Measurements from ENCODE around the gene DGLUCY. TPM values are rescaled to one million over a fixed set of nuclear protein-coding genes. Genes with fewer than 3 reads are reported as not detected.
A peak's percentile ranks its signal among the peaks of the same experiment; 100 is the strongest.
"Not testable (repeated sequence)": the region's sequence is repeated elsewhere in the genome, so short reads cannot be mapped to it uniquely, and the experiment has no call there.

The DGLUCY gene
- total and polyA plus RNA-seq, 11 donors = 53.7 to 234 (median 138) TPM

GRCh38 chr14:91244501-91244901, 130.6 kb downstream of the DGLUCY start, which contains the start of gene GPR68:
Gene GPR68, minus strand, starts transcription at chr14:91244704. Its CDS starts 9,654 bp downstream, at chr14:91235050.
- TF ChIP-seq, protein P1, sequence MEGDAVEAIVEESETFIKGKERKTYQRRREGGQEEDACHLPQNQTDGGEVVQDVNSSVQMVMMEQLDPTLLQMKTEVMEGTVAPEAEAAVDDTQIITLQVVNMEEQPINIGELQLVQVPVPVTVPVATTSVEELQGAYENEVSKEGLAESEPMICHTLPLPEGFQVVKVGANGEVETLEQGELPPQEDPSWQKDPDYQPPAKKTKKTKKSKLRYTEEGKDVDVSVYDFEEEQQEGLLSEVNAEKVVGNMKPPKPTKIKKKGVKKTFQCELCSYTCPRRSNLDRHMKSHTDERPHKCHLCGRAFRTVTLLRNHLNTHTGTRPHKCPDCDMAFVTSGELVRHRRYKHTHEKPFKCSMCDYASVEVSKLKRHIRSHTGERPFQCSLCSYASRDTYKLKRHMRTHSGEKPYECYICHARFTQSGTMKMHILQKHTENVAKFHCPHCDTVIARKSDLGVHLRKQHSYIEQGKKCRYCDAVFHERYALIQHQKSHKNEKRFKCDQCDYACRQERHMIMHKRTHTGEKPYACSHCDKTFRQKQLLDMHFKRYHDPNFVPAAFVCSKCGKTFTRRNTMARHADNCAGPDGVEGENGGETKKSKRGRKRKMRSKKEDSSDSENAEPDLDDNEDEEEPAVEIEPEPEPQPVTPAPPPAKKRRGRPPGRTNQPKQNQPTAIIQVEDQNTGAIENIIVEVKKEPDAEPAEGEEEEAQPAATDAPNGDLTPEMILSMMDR (IDR thresholded peaks at IDR 0.05) = no peak
- TF ChIP-seq POLR2A (IDR thresholded peaks at IDR 0.05) = no peak
- ATAC-seq (peak; percentile 34 to 84 (median 77)), DNase-seq (peak; percentile 46 to 81 (median 52))
- WGBS, 4 donors = 26 to 45% (median 30%) methylated on average over 8 to 12 of the region's 12 CpGs
- peaks cover 0 to 42% (median 4%) of the 10 kb centered on the region in 12 donors for H3K4me1 ChIP-seq
- peak within 1 kb of the TSS in 5 of 12 donors; percentile 28 to 47 (median 39) for H3K4me3 ChIP-seq
- no peaks in the 10 kb centered on the region for H3K36me3 ChIP-seq
- peak within 1 kb of the TSS in 3 of 12 donors; percentile 34 to 84 (median 37) for H3K27ac ChIP-seq
- H3K9me3 ChIP-seq = peaks cover 0 to 5% (median 0%) of the 10 kb centered on the region in 12 donors
- intact Hi-C loops (cut with DNase I) = no loop called here
- H3K27me3 ChIP-seq = peaks cover 0 to 4% (median 0%) of the 10 kb centered on the region in 9 donors

- no peaks in the 10 kb centered on the region for H3K36me3 ChIP-seq
- ATAC-seq (peak in 1 of 4 donors; percentile 8), DNase-seq (no peak)
- peak overlapping the region in 1 of 12 donors; percentile 47 for H3K4me3 ChIP-seq
- H3K9me3 ChIP-seq = peaks cover 0 to 5% (median 0%) of the 10 kb centered on the region in 12 donors
- TF ChIP-seq, protein P1 (IDR thresholded peaks at IDR 0.05) = no peak
- TF ChIP-seq POLR2A (IDR thresholded peaks at IDR 0.05) = no peak
- 82 to 88% (median 86%) methylated on average over 8 to 9 of the region's 9 CpGs for WGBS, 4 donors
- H3K4me1 ChIP-seq = peaks cover 0 to 48% (median 5%) of the 10 kb centered on the region in 12 donors
- intact Hi-C loops (cut with DNase I) = no loop called here
- H3K27me3 ChIP-seq = peaks cover 0 to 4% (median 0%) of the 10 kb centered on the region in 9 donors
- peak overlapping the region in 2 of 12 donors; percentile 25 to 84 for H3K27ac ChIP-seq
Measured at GRCh38 chr14:91245029-91245428, 131.2 kb downstream of the DGLUCY start.

DNA sequence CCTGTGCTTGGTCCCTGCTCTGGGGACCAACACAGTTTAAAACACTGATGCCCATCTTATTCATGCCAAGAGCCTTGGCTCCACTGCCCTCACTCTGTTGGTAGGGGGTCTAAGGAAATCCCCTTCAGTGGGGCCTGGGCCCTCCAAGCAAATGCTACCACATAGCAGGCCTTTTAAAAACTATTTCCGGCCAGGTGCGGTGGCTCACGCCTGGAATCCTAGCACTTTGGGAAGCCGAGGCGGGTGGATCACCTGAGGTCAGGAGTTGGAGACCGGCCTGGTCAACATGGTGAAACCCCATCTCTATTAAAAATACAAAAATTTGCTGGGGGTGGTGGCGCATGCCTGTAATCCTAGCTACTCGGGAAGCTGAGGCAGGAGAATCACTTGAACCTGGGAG, 131.7 kb downstream of the DGLUCY start:
- H3K27me3 ChIP-seq; ATAC-seq; intact Hi-C loops (cut with DNase I); H3K9me3 ChIP-seq; H3K36me3 ChIP-seq; DNase-seq: not testable (repeated sequence)
- peak overlapping the region in 2 of 12 donors; percentile 25 to 84 for H3K27ac ChIP-seq
- H3K4me1 ChIP-seq = peaks cover 0 to 54% (median 6%) of the 10 kb centered on the region in 12 donors
- 96 to 97% (median 96%) methylated on average over 8 of the region's 8 CpGs for WGBS, 4 donors
- peak overlapping the region in 1 of 12 donors; percentile 47 for H3K4me3 ChIP-seq

- Histone ChIP-seq H3K27ac (peak overlapping the region in 1 of 12 donors; percentile 84), H3K9me3 (peaks cover 0 to 5% (median 0%) of the 10 kb centered on the region in 12 donors), H3K36me3 (no peaks in the 10 kb centered on the region), H3K4me3 (no peak overlapping the region), H3K4me1 (peaks cover 0 to 60% (median 6%) of the 10 kb centered on the region in 12 donors), H3K27me3 (peaks cover 0 to 4% (median 0%) of the 10 kb centered on the region in 9 donors)
- WGBS, 4 donors = 90 to 94% (median 92%) methylated on average over 13 to 15 of the region's 15 CpGs
- no peak for TF ChIP-seq POLR2A (IDR thresholded peaks at IDR 0.05)
- TF ChIP-seq, protein P1 (IDR thresholded peaks at IDR 0.05) = no peak
- no peak for ATAC-seq
- intact Hi-C loops (cut with DNase I) = no loop called here
- no peak for DNase-seq
Measured at GRCh38 chr14:91246051-91246852, 132.4 kb downstream of the DGLUCY start.
